ENCODE data around the gene ANO2. TPM values are rescaled to one million over a fixed set of nuclear protein-coding genes. Genes with fewer than 3 reads are reported as not detected.
A peak's percentile ranks its signal among the peaks of the same experiment; 100 is the strongest.

Gene ANO2
- total and polyA plus RNA-seq, 2 donors (not counting 3 experiments of a cell fraction or from before 2014, with no cell fraction given) = 15.4 to 65.0 TPM

DNA sequence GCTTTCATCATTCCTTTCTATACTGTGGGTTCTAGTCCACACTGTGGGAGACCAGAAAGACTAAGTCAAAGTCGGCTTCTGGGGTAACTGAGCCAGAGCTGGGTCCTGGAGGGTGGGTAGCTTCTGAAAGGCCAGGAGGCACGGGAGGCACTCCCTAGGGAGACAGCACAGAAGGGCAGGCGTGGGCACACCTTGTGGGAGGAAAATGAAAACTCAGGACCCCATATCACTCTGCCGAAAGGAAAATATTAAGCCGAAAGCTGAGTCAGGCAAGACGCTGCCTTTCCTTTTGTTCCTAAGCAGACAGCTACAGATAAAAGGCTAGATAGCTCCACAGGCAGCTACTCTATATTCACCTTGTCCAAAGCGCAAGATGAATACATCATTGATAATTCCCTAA is 20.7 kb downstream of the ANO2 start:
- intact Hi-C loops (cut with micrococcal nuclease) = no loop called here
- TF ChIP-seq EZH2 (IDR thresholded peaks at IDR 0.05; ENCODE audit: borderline replicate concordance, low read depth, low read length, severe bottlenecking) (no peak), POLR2AphosphoS5 (IDR thresholded peaks at IDR 0.05; ENCODE audit: insufficient read depth, low read depth, low read length) (no peak), MYC (IDR thresholded peaks at IDR 0.05; ENCODE audit: low read depth, low read length) (no peak), JUN (IDR thresholded peaks at IDR 0.05; ENCODE audit: borderline replicate concordance, insufficient read depth, insufficient read length, low read depth) (no peak), GATA2 (IDR thresholded peaks at IDR 0.05; ENCODE audit: insufficient read depth, insufficient read length, low read depth, low read length) (no peak), POLR2A (IDR thresholded peaks at IDR 0.05; ENCODE audit: low read depth, low read length) (no peak), FOS (IDR thresholded peaks at IDR 0.05; ENCODE audit: borderline replicate concordance, insufficient read depth, low read length) (no peak)
- TF ChIP-seq, protein P1, sequence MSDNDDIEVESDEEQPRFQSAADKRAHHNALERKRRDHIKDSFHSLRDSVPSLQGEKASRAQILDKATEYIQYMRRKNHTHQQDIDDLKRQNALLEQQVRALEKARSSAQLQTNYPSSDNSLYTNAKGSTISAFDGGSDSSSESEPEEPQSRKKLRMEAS (IDR thresholded peaks at IDR 0.05; ENCODE audit: insufficient read depth, insufficient read length) = no peak
- TF ChIP-seq, protein P2, sequence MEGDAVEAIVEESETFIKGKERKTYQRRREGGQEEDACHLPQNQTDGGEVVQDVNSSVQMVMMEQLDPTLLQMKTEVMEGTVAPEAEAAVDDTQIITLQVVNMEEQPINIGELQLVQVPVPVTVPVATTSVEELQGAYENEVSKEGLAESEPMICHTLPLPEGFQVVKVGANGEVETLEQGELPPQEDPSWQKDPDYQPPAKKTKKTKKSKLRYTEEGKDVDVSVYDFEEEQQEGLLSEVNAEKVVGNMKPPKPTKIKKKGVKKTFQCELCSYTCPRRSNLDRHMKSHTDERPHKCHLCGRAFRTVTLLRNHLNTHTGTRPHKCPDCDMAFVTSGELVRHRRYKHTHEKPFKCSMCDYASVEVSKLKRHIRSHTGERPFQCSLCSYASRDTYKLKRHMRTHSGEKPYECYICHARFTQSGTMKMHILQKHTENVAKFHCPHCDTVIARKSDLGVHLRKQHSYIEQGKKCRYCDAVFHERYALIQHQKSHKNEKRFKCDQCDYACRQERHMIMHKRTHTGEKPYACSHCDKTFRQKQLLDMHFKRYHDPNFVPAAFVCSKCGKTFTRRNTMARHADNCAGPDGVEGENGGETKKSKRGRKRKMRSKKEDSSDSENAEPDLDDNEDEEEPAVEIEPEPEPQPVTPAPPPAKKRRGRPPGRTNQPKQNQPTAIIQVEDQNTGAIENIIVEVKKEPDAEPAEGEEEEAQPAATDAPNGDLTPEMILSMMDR (IDR thresholded peaks at IDR 0.05; ENCODE audit: extremely low read depth in 1 of 2, insufficient read depth in 1 of 2, low read depth in 1 of 2, low read length in 2 of 2) = no peak
- POLR2A ChIA-PET = no interaction called here
- BruUV-seq (replicated peaks) = TSS peak; percentile 1
- dilution Hi-C loops (cut with MboI; ENCODE audit: extremely low pct_ligation_motif_present, low sequenced_read_pairs) = no loop called here
- H3K79me2 ChIP-seq (ENCODE audit: control insufficient read depth, insufficient read depth, low read length) = no peaks in the 10 kb centered on the region
- CTCF ChIA-PET = no interaction called here
- H4K20me1 ChIP-seq (replicated peaks; ENCODE audit: control insufficient read depth, extremely low read depth, insufficient read depth, low read length) = no peaks in the 10 kb centered on the region
- no peaks in the 10 kb centered on the region for H3K27me3 ChIP-seq (ENCODE audit: control insufficient read depth in 2 of 2, insufficient read depth in 2 of 2, low read length in 2 of 2)
- DNase-seq (ENCODE audit: low read depth, low spot score) (no peak), FAIRE-seq (no peak)
- no peak overlapping the region for H2AFZ ChIP-seq (ENCODE audit: low read depth, low read length)
- no peaks in the 10 kb centered on the region for H3K9me3 ChIP-seq (replicated peaks; ENCODE audit: control insufficient read depth, insufficient read depth, low read length)
- H3K36me3 ChIP-seq (ENCODE audit: control insufficient read depth in 2 of 2, extremely low read depth in 1 of 2, insufficient read depth in 2 of 2, low read length in 2 of 2) = peaks cover 21 to 51% of the 10 kb centered on the region in 2 experiments
- no peaks in the 10 kb centered on the region for H3K4me1 ChIP-seq (ENCODE audit: control insufficient read depth, extremely low read depth, insufficient read depth, low read length)
- H3K9ac ChIP-seq (replicated peaks; ENCODE audit: extremely low read depth, insufficient read depth, low read length) = no peak overlapping the region
- no peak overlapping the region for H3K4me3 ChIP-seq (replicated peaks in 1 of 3; ENCODE audit: insufficient read depth in 1 of 3, low read depth in 1 of 3, low read length in 3 of 3)
- H3K27ac ChIP-seq (ENCODE audit: insufficient read depth, low read depth, low read length) = no peak overlapping the region
- no peaks in the 10 kb centered on the region for H3K9me1 ChIP-seq (replicated peaks; ENCODE audit: control insufficient read depth, extremely low read depth, insufficient read depth, low read length)
- no peak overlapping the region for H3K4me2 ChIP-seq (ENCODE audit: insufficient read depth, low read length)
